Limb (tissue), 2 donors: ENCODE results near the gene PREPL.

Experiments used
- DNase-seq, 2 donors: peaks; one replicate each; pipeline ENCODE4 v3.0.0-alpha.2; 2016; ENCODE audit errors: extremely low spot score in 2 of 2

The PREPL gene

GRCh38 chr2:44296653-44297052 is 64.6 kb downstream of the PREPL start:
- no peak for DNase-seq

GRCh38 chr2:44295633-44296359 is 65.5 kb downstream of the PREPL start:
- DNase-seq = no peak

GRCh38 chr2:44295113-44295512 is 66.2 kb downstream of the PREPL start:
- DNase-seq = no peak

GRCh38 chr2:44291281-44292248 is 69.7 kb downstream of the PREPL start:
- DNase-seq = peak in 1 of 2 donors; percentile 34

GRCh38 chr2:44290261-44290660 is 71.0 kb downstream of the PREPL start:
- no peak for DNase-seq

- DNase-seq = no peak
Measured at GRCh38 chr2:44286884-44287638, 74.2 kb downstream of the PREPL start.

- no peak for DNase-seq
Measured at GRCh38 chr2:44286119-44286883, 75.0 kb downstream of the PREPL start.

GRCh38 chr2:44285174-44285573 is 76.1 kb downstream of the PREPL start:
- no peak for DNase-seq

- DNase-seq = no peak
Measured at GRCh38 chr2:44283116-44283666, 78.1 kb downstream of the PREPL start.

GRCh38 chr2:44280869-44281268 is 80.4 kb downstream of the PREPL start:
- no peak for DNase-seq

- DNase-seq = no peak
Measured at GRCh38 chr2:44277541-44277940, 83.8 kb downstream of the PREPL start.

GRCh38 chr2:44275927-44276303 is 85.4 kb downstream of the PREPL start:
- no peak for DNase-seq

GRCh38 chr2:44273596-44273995 is 87.7 kb downstream of the PREPL start:
- DNase-seq = no peak

GRCh38 chr2:44273076-44273475 is 88.2 kb downstream of the PREPL start:
- DNase-seq = no peak

GRCh38 chr2:44271296-44271695 is 90.0 kb downstream of the PREPL start:
- DNase-seq = no peak

GRCh38 chr2:44269831-44270230 is 91.5 kb downstream of the PREPL start:
- no peak for DNase-seq

GRCh38 chr2:44267796-44268648 is 93.3 kb downstream of the PREPL start:
- no peak for DNase-seq
